HepG2 (cell line): ENCODE measurements around the gene C1orf159. TPM values are rescaled to one million over a fixed set of nuclear protein-coding genes. Genes with fewer than 3 reads are reported as not detected.

Experiments
- ATAC-seq: fragments of 200-7000 bp; cut with Tn5 transposase; 3 replicates; pipeline ENCODE4 v1.9.1; 2020; ENCODE audit warnings: mild to moderate bottlenecking, moderate library complexity
- BruUV-seq: library from RNA; stranded (reverse); fragments of 400-500 nt; replicated peaks from 2 replicates; lab custom pipeline; 2021; lab: Mats Ljungman, UMichigan
- CTCF ChIA-PET: fragments of 300-600 bp; formaldehyde crosslinking; extraction: SDS; loops from one replicate; lab custom pipeline; 2021; ENCODE audit warnings: low total read pairs, inconsistent platforms, low intra/inter-chr PET ratio; lab: Yijun Ruan, JAX
- POLR2A ChIA-PET: fragments of 350-600 bp; sonication (Branson Sonifier 250); formaldehyde crosslinking; loops from one replicate; lab custom pipeline; 2020; ENCODE audit warnings: antibody characterized with exemption, inconsistent platforms; lab: Yijun Ruan, JAX
- DNase-seq: peaks from one replicate; pipeline ENCODE4 v3.0.0-alpha.2; 2015; ENCODE audit warnings: low spot score
- FAIRE-seq: peaks from 3 replicates; lab custom pipeline; 2011; peaks lifted over from hg19 to GRCh38; lab: Jason Lieb, UNC
- H2AFZ ChIP-seq: one replicate; pipeline ENCODE4 v1.6.1; 2011; ENCODE audit warnings: low read length, inconsistent platforms
- H3K27ac ChIP-seq: fragments of 300-600 bp; 3 replicates; pipeline ENCODE4 v1.8.0; 2011; ENCODE audit warnings: mixed run types, mild to moderate bottlenecking, mixed read lengths, low read length, inconsistent platforms; ENCODE audit not compliant: insufficient read depth; ENCODE audit errors: extremely low read length
- H3K27me3 ChIP-seq, 2 experiments: fragments of 200-600 bp in 1 of 2; 2 replicates in 1 of 2; 3 replicates in 1 of 2; pipeline versions ENCODE4 v1.6.0 to v1.8.0; 2011; ENCODE audit warnings: low read length in 2 of 2, mild to moderate bottlenecking in 2 of 2, moderate library complexity in 2 of 2, inconsistent platforms in 1 of 2; ENCODE audit not compliant: insufficient read depth in 2 of 2, control insufficient read depth in 1 of 2
- H3K36me3 ChIP-seq, 2 experiments: fragments of 200-600 bp in 1 of 2; replicated peaks in 1 of 2; 2 replicates in 1 of 2; 3 replicates in 1 of 2; pipeline versions ENCODE4 v1.5.1 to v1.8.0; 2011; ENCODE audit warnings: low read length in 2 of 2, inconsistent platforms in 1 of 2; ENCODE audit not compliant: insufficient read depth in 2 of 2, control insufficient read depth in 1 of 2
- H3K4me1 ChIP-seq: 2 replicates; pipeline ENCODE4 v1.5.1; 2012; ENCODE audit warnings: low read length, inconsistent platforms; ENCODE audit not compliant: insufficient read depth
- H3K4me2 ChIP-seq: 2 replicates; pipeline ENCODE4 v1.6.0; 2011; ENCODE audit warnings: low read depth, low read length, inconsistent platforms
- H3K4me3 ChIP-seq, 3 experiments: fragments of 200-600 bp in 1 of 3; sonication (generic), shearing (Covaris generic) in 1 of 3; replicated peaks in 1 of 3; 2 replicates each; pipeline ENCODE4 v1.5.1; 2011 to 2016; ENCODE audit warnings: low read length in 3 of 3, inconsistent platforms in 2 of 3, low read depth in 2 of 3, mild to moderate bottlenecking in 2 of 3, control low read depth in 1 of 3, mixed read lengths in 1 of 3; ENCODE audit not compliant: insufficient read depth in 1 of 3
- H3K79me2 ChIP-seq: one replicate; pipeline ENCODE4 v1.6.1; 2011; ENCODE audit warnings: low read length, inconsistent platforms; ENCODE audit not compliant: insufficient read depth
- H3K9ac ChIP-seq: 2 replicates; pipeline ENCODE4 v1.6.0; 2011; ENCODE audit warnings: mild to moderate bottlenecking, low read depth, low read length, inconsistent platforms; ENCODE audit not compliant: insufficient read depth
- H3K9me3 ChIP-seq: 2 replicates; pipeline ENCODE4 v1.5.1; 2012; ENCODE audit warnings: mild to moderate bottlenecking, low read length
- H4K20me1 ChIP-seq: 2 replicates; pipeline ENCODE4 v1.6.0; 2011; ENCODE audit warnings: inconsistent platforms, mild to moderate bottlenecking, low read length, moderate library complexity; ENCODE audit not compliant: insufficient read depth
- CCAR2 ChIP-seq: fragments of 200-400 bp; formaldehyde crosslinking; optimal IDR thresholded peaks from 2 replicates; pipeline ENCODE3; 2018; ENCODE audit warnings: low read depth, mild to moderate bottlenecking, low read length, moderate library complexity
- HCFC1 ChIP-seq: fragments of 150-350 bp; IDR thresholded peaks from 2 replicates; pipeline ENCODE4 v1.6.1; 2014; ENCODE audit warnings: low read depth, low read length
- KLF11 ChIP-seq: IDR thresholded peaks from 2 replicates; pipeline ENCODE4 v1.6.1; 2016; ENCODE audit warnings: missing compliant biosample characterization
- PCBP2 ChIP-seq: fragments of 200-400 bp; formaldehyde crosslinking; optimal IDR thresholded peaks from 2 replicates; pipeline ENCODE3; 2018; ENCODE audit warnings: low read length, low read depth; ENCODE audit not compliant: poor library complexity, severe bottlenecking
- REL ChIP-seq: sonication (generic); formaldehyde crosslinking; conservative IDR thresholded peaks from 2 replicates; pipeline ENCODE4 v1.8.0; 2022; ENCODE audit warnings: mild to moderate bottlenecking, missing genetic modification reagents, moderate library complexity
- TFAP4 ChIP-seq: sonication (generic); IDR thresholded peaks from 2 replicates; pipeline ENCODE4 v1.6.1; 2016; ENCODE audit warnings: low read depth, borderline replicate concordance
- THAP11 ChIP-seq: IDR thresholded peaks from 2 replicates; pipeline ENCODE4 v1.6.1; 2016; ENCODE audit warnings: missing biosample characterization, missing genetic modification reagents
- ZBTB40 ChIP-seq, 2 experiments: fragments of 450-650 bp in 1 of 2; sonication (generic) in 1 of 2; formaldehyde crosslinking in 1 of 2; IDR thresholded peaks; 2 replicates each; pipeline versions ENCODE4 v1.6.1 to v1.8.0; 2016 to 2022; ENCODE audit warnings: antibody characterized with exemption in 1 of 2, mild to moderate bottlenecking in 1 of 2, missing genetic modification reagents in 1 of 2
- ZC3H13 ChIP-seq: sonication (generic); formaldehyde crosslinking; IDR thresholded peaks from 2 replicates; pipeline ENCODE4 v1.8.1; 2023; ENCODE audit warnings: mild to moderate bottlenecking, missing genetic modification reagents, moderate library complexity
- ZC3H4 ChIP-seq: sonication (generic); formaldehyde crosslinking; IDR thresholded peaks from 2 replicates; pipeline ENCODE4 v1.4.0; 2020; ENCODE audit warnings: missing genetic modification reagents, borderline replicate concordance
- ZNF780A ChIP-seq: sonication (generic); formaldehyde crosslinking; IDR thresholded peaks from 2 replicates; pipeline ENCODE4 v1.8.0; 2022; ENCODE audit warnings: mild to moderate bottlenecking, missing genetic modification reagents, moderate library complexity
- WGBS: methylation state at CpG from one replicate; pipeline ENCODE4 v1.1.6; 2017; ENCODE audit warnings: low lambda C conversion rate; 5-methylcytosine and 5-hydroxymethylcytosine counted together
- in situ Hi-C: cut with HindIII; loops from 2 replicates; pipeline ENCODE4 v1.10.0; 2017; ENCODE audit warnings: low pct_unique_long_range_greater_than_20kb; ENCODE audit not compliant: extremely low pct_ligation_motif_present
- intact Hi-C: fragments of 100-400 bp; cut with micrococcal nuclease; formaldehyde crosslinking; loops from one replicate; pipeline ENCODE4 v1.10.0; 2022; ENCODE audit not compliant: unreplicated experiment
- polyA plus RNA-seq, 8 experiments: library from polyadenylated mRNA; depleted of rRNA in 3 of 8; stranded (reverse) in 7 of 8; unstranded in 1 of 8; fragments of >200 nt; fragmentation: Illumina TruSeq in 4 of 8; extraction: Trizol in 4 of 8; gene quantifications; 2 replicates each; pipeline versions ENCODE4 v1.2.1 to v1.2.3, GENCODE V29; 2011 to 2016; ENCODE audit warnings: low read depth in 4 of 8, missing spikeins in 1 of 8, mixed read lengths in 1 of 8; ENCODE audit not compliant: insufficient read depth in 1 of 8
- total RNA-seq, 5 experiments: library from RNA; depleted of rRNA; stranded (reverse); fragments of >200 nt; fragmentation: Illumina TruSeq; extraction: Trizol; gene quantifications; 2 replicates each; pipeline ENCODE4 v1.2.3, GENCODE V29; 2016; ENCODE audit warnings: low read depth in 1 of 5

The C1orf159 gene
- total and polyA plus RNA-seq, 2 of the 13 experiments (the other 11 are each of a cell fraction or from before 2014, with no cell fraction given), result 3.8 to 6.7 TPM

GRCh38 chr1:1048765-1049164, 67.1 kb downstream of the C1orf159 start:
- Histone ChIP-seq H3K4me2 (no peak overlapping the region), H3K27me3 (no peaks in the 10 kb centered on the region), H3K9ac (no peak overlapping the region), H3K36me3 (peaks cover 55 to 68% of the 10 kb centered on the region in 2 experiments; a peak in 4 of 5 replicates), H2AFZ (no peak overlapping the region), H3K79me2 (no peaks in the 10 kb centered on the region), H4K20me1 (no peaks in the 10 kb centered on the region), H3K4me1 (no peaks in the 10 kb centered on the region), H3K9me3 (no peaks in the 10 kb centered on the region), H3K4me3 (no peak overlapping the region), H3K27ac (no peak overlapping the region)
- CTCF ChIA-PET, result no interaction called here
- in situ Hi-C loops (no loop called here), intact Hi-C loops (no loop called here)
- 97% methylated on average over 27 of the region's 28 CpGs for WGBS
- ATAC-seq (no peak), FAIRE-seq (no peak), DNase-seq (no peak)
- no TSS peak for BruUV-seq
- TF ChIP-seq KLF11 (CRISPR knock-in tag) (no peak), ZC3H13 (no peak), ZC3H4 (CRISPR knock-in tag) (no peak), THAP11 (no peak), REL (CRISPR knock-in tag) (no peak), ZBTB40 (IDR thresholded peaks at IDR 0.05) (no peak), ZBTB40 (CRISPR knock-in tag; IDR thresholded peaks at IDR 0.05) (no peak), PCBP2 (no peak), TFAP4 (no peak), HCFC1 (no peak), CCAR2 (no peak), ZNF780A (CRISPR knock-in tag) (no peak)
- POLR2A ChIA-PET, result no interaction called here
